Type B pancreatic cell (in vitro differentiated cells): Measurements from ENCODE around the gene TCF3. TPM values are rescaled to one million over a fixed set of nuclear protein-coding genes. Genes with fewer than 3 reads are reported as not detected.
A peak's percentile ranks its signal among the peaks of the same experiment; 100 is the strongest.

ENCODE experiments used
- DNase-seq: peaks from one replicate; pipeline ENCODE4 v3.0.0; 2021; ENCODE audit warnings: mixed read lengths; ENCODE audit not compliant: unreplicated experiment; ENCODE audit errors: extremely low spot score
- H3K27ac Mint-ChIP-seq: 2 replicates; pipeline ENCODE4 v1.8.0; 2021; ENCODE audit warnings: mild to moderate bottlenecking, mixed read lengths
- H3K27me3 Mint-ChIP-seq: 2 replicates; pipeline ENCODE4 v1.8.0; 2021; ENCODE audit warnings: mixed read lengths
- H3K36me3 Mint-ChIP-seq: 2 replicates; pipeline ENCODE4 v1.8.0; 2021; ENCODE audit warnings: mixed read lengths
- H3K4me1 Mint-ChIP-seq: one replicate; pipeline ENCODE4 v1.8.0; 2021; ENCODE audit warnings: mixed read lengths; ENCODE audit not compliant: unreplicated experiment
- H3K4me3 Mint-ChIP-seq: 2 replicates; pipeline ENCODE4 v1.8.0; 2021; ENCODE audit warnings: mild to moderate bottlenecking, mixed read lengths
- H3K9me3 Mint-ChIP-seq: 2 replicates; pipeline ENCODE4 v1.8.0; 2021; ENCODE audit warnings: mixed read lengths
- CTCF ChIP-seq: fragments of 200-600 bp; sonication (generic); conservative IDR thresholded peaks from 2 replicates; pipeline ENCODE4 v1.5.0; 2021; ENCODE audit warnings: antibody characterized with exemption, mild to moderate bottlenecking
- total RNA-seq: library from RNA; stranded (reverse); gene quantifications from 2 replicates; pipeline ENCODE4 v1.2.1, GENCODE V29; 2021; ENCODE audit warnings: low replicate concordance

TCF3 gene
- total RNA-seq, 1 donor from 2014 or later, result 193 TPM

GRCh38 chr19:1563251-1563650 is 89.2 kb downstream of the TCF3 start:
- H3K9me3 Mint-ChIP-seq, result no peaks in the 10 kb centered on the region
- peaks cover 4% of the 10 kb centered on the region for H3K36me3 Mint-ChIP-seq
- no peaks in the 10 kb centered on the region for H3K27me3 Mint-ChIP-seq
- peak overlapping the region; percentile 29 for H3K27ac Mint-ChIP-seq
- no peak for TF ChIP-seq CTCF
- H3K4me1 Mint-ChIP-seq, result peaks cover 7% of the 10 kb centered on the region
- no peak overlapping the region for H3K4me3 Mint-ChIP-seq
- no peak for DNase-seq

GRCh38 chr19:1561236-1561842 is 91.1 kb downstream of the TCF3 start:
- Mint-ChIP-seq H3K36me3 (peaks cover 4% of the 10 kb centered on the region), H3K4me1 (peaks cover 8% of the 10 kb centered on the region), H3K27me3 (no peaks in the 10 kb centered on the region), H3K9me3 (no peaks in the 10 kb centered on the region), H3K4me3 (peak overlapping the region; percentile 31), H3K27ac (no peak overlapping the region)
- TF ChIP-seq CTCF, result no peak
- no peak for DNase-seq

GRCh38 chr19:1560286-1560882 is 92.0 kb downstream of the TCF3 start:
- TF ChIP-seq CTCF, result no peak
- no peak for DNase-seq
- Mint-ChIP-seq H3K27me3 (no peaks in the 10 kb centered on the region), H3K9me3 (no peaks in the 10 kb centered on the region), H3K4me3 (no peak overlapping the region), H3K4me1 (peaks cover 8% of the 10 kb centered on the region), H3K27ac (no peak overlapping the region), H3K36me3 (peaks cover 4% of the 10 kb centered on the region)

Other genes with a start within 250 kb of the TCF3 start
- 124 and 141 TPM in 2 replicates for gene DAZAP1, start 245.0 kb downstream of the TCF3 start, total RNA-seq
- gene RPS15, start 214.2 kb downstream of the TCF3 start, total RNA-seq, result 1,251 and 1,344 TPM in 2 replicates
- 1.2 and 9.2 TPM in 2 replicates for gene APC2, start 202.5 kb downstream of the TCF3 start, total RNA-seq
- gene C19orf25, start 173.4 kb downstream of the TCF3 start, total RNA-seq, result 36.6 and 37.5 TPM in 2 replicates
- 9.6 and 12.4 TPM in 2 replicates for gene PCSK4, start 162.3 kb downstream of the TCF3 start, total RNA-seq
- gene REEP6, start 161.4 kb downstream of the TCF3 start, total RNA-seq, result 17.3 and 34.5 TPM in 2 replicates
- gene ADAMTSL5, start 139.6 kb downstream of the TCF3 start, total RNA-seq, result 3.4 and 10.6 TPM in 2 replicates
- gene PLK5, start 128.5 kb downstream of the TCF3 start, total RNA-seq, result 0.24 TPM in 1 of 2 replicates, not detected in the other
- gene MEX3D, start 84.3 kb downstream of the TCF3 start, total RNA-seq, result 79.0 and 82.0 TPM in 2 replicates
- 78.8 and 110 TPM in 2 replicates for gene MBD3, start 59.8 kb downstream of the TCF3 start, total RNA-seq
- gene UQCR11, start 47.2 kb downstream of the TCF3 start, total RNA-seq, result 191 and 290 TPM in 2 replicates
- 0.94 and 5.9 TPM in 2 replicates for gene ONECUT3, start 100.9 kb upstream of the TCF3 start, total RNA-seq
- 0.48 and 1.5 TPM in 2 replicates for gene ATP8B3, start 159.7 kb upstream of the TCF3 start, total RNA-seq
- gene REXO1, start 195.9 kb upstream of the TCF3 start, total RNA-seq, result 36.4 and 37.9 TPM in 2 replicates
- gene KLF16, start 211.0 kb upstream of the TCF3 start, total RNA-seq, result 17.9 and 18.1 TPM in 2 replicates
- gene ABHD17A, start 232.9 kb upstream of the TCF3 start, total RNA-seq, result 60.4 and 62.0 TPM in 2 replicates